Measurements from ENCODE around the gene PFDN6.

- no peak for TF ChIP-seq CTCF (conservative IDR thresholded peaks at IDR 0.05; ENCODE audit: low read depth in 2 of 2)
- TF ChIP-seq EZH2 (IDR thresholded peaks at IDR 0.05; ENCODE audit: low read depth, unreplicated experiment): no peak
- no peak for TF ChIP-seq ETS1 (IDR thresholded peaks at IDR 0.05)
- no peak for TF ChIP-seq REST (IDR thresholded peaks at IDR 0.05; ENCODE audit: unreplicated experiment)
- TF ChIP-seq STAT1 (IDR thresholded peaks at IDR 0.05; ENCODE audit: unreplicated experiment): no peak
- no peak for TF ChIP-seq POLR2AphosphoS5 (IDR thresholded peaks at IDR 0.05; ENCODE audit: low read depth)
- no peak for TF ChIP-seq CREB1 (CRISPR knock-in tag; IDR thresholded peaks at IDR 0.05; ENCODE audit: low read depth)
- TF ChIP-seq EZH2phosphoT487 (IDR thresholded peaks at IDR 0.05; ENCODE audit: unreplicated experiment): no peak
- TF ChIP-seq ZNF331 (CRISPR knock-in tag; IDR thresholded peaks at IDR 0.05; ENCODE audit: low read depth): no peak
- no peak for TF ChIP-seq JUNB (IDR thresholded peaks at IDR 0.05; ENCODE audit: unreplicated experiment)
Observed at GRCh38 chr6:33321227-33321626, 31.8 kb downstream of the PFDN6 start.
